Erythroblast (primary cell): ENCODE results near the gene SPEM1.

Experiments
- GATA1 ChIP-seq: IDR thresholded peaks from 2 replicates; pipeline ENCODE4 v1.6.1; 2011; ENCODE audit warnings: low read depth, mild to moderate bottlenecking, control low read depth, low read length, moderate library complexity
- POLR2A ChIP-seq: IDR thresholded peaks from 2 replicates; pipeline ENCODE4 v1.6.1; 2011; ENCODE audit warnings: mild to moderate bottlenecking, low read length

DNA sequence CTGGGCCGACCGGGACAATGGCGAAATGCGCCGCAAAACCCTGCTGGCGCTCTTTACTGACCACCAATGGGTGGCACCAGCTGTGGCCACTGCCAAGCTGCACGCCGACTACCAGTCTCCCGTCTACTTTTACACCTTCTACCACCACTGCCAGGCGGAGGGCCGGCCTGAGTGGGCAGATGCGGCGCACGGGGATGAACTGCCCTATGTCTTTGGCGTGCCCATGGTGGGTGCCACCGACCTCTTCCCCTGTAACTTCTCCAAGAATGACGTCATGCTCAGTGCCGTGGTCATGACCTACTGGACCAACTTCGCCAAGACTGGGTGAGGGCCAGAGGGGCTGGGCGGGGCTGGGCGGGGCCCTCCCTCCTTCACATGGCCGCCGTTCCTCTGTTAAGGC lies 4.3 kb upstream of the SPEM1 start:
- TF ChIP-seq POLR2A (no peak), GATA1 (no peak)
